AML-193 (cell line): Measurements from ENCODE around the gene TRIM65.
A peak's percentile ranks its signal among the peaks of the same experiment; 100 is the strongest.

ENCODE experiments used
- DNase-seq, 2 experiments: peaks; one replicate each; lab custom pipeline; 2025; lab: John Stamatoyannopoulos, UW

Gene TRIM65

GRCh38 chr17:75917141-75917916, 20.6 kb upstream of the TRIM65 start:
- DNase-seq, result no peak

GRCh38 chr17:75915268-75915667, 18.5 kb upstream of the TRIM65 start:
- no peak for DNase-seq

GRCh38 chr17:75914643-75915267, 18.0 kb upstream of the TRIM65 start:
- no peak for DNase-seq

GRCh38 chr17:75913537-75914210, 16.9 kb upstream of the TRIM65 start:
- DNase-seq, result no peak

GRCh38 chr17:75910699-75911098, 13.9 kb upstream of the TRIM65 start:
- DNase-seq, result no peak

- no peak for DNase-seq
Observed at GRCh38 chr17:75909812-75910274, 13.1 kb upstream of the TRIM65 start.

- no peak for DNase-seq
Observed at GRCh38 chr17:75909051-75909811, 12.5 kb upstream of the TRIM65 start.

- DNase-seq, result no peak
Observed at GRCh38 chr17:75908201-75908600, 11.4 kb upstream of the TRIM65 start.

- no peak for DNase-seq
Observed at GRCh38 chr17:75906143-75906884, 9.6 kb upstream of the TRIM65 start.

GRCh38 chr17:75904749-75905521, 8.2 kb upstream of the TRIM65 start, which contains the start of gene MRPL38:
MRPL38 (minus strand) TSS chr17:75904884; CDS start chr17:75904875, 9 bp downstream.
- DNase-seq, result peak; percentile 95 to 98

- no peak for DNase-seq
Observed at GRCh38 chr17:75902406-75902805, 5.7 kb upstream of the TRIM65 start.

- DNase-seq, result no peak
Observed at GRCh38 chr17:75901727-75902126, 5.0 kb upstream of the TRIM65 start.

GRCh38 chr17:75900691-75901533, 4.2 kb upstream of the TRIM65 start:
- no peak for DNase-seq

GRCh38 chr17:75899767-75900468, 3.2 kb upstream of the TRIM65 start:
- no peak for DNase-seq

GRCh38 chr17:75899353-75899752, 2.6 kb upstream of the TRIM65 start:
- no peak for DNase-seq

- no peak for DNase-seq
Observed at GRCh38 chr17:75898791-75899190, 2.0 kb upstream of the TRIM65 start.

- DNase-seq, result no peak
Observed at GRCh38 chr17:75898065-75898464, 1.3 kb upstream of the TRIM65 start.

GRCh38 chr17:75897160-75898019, 639 bp upstream of the TRIM65 start:
- no peak for DNase-seq
